Osteoblast (primary cell): Measurements from ENCODE around the gene AHR. TPM values are rescaled to one million over a fixed set of nuclear protein-coding genes. Genes with fewer than 3 reads are reported as not detected.

Source experiments
- DNase-seq: peaks from one replicate; pipeline ENCODE4 v3.0.0; 2011; ENCODE audit warnings: low spot score, mixed read lengths; ENCODE audit not compliant: insufficient read length; ENCODE audit errors: missing footprints
- H2AFZ ChIP-seq: 2 replicates; pipeline ENCODE4 v1.6.0; 2011; ENCODE audit warnings: mild to moderate bottlenecking, low read length
- H3K27ac ChIP-seq: 2 replicates; pipeline ENCODE4 v1.5.1; 2011; ENCODE audit warnings: mild to moderate bottlenecking, low read depth, low read length, moderate library complexity
- H3K27me3 ChIP-seq: 2 replicates; pipeline ENCODE4 v1.6.0; 2012; ENCODE audit warnings: mild to moderate bottlenecking, control low read depth, inconsistent platforms, low read length, moderate library complexity; ENCODE audit not compliant: insufficient read depth
- H3K36me3 ChIP-seq: 2 replicates; pipeline ENCODE4 v1.5.1; 2011; ENCODE audit warnings: mild to moderate bottlenecking, low read length, control low read depth, moderate library complexity; ENCODE audit not compliant: insufficient read depth
- H3K4me1 ChIP-seq: 2 replicates; pipeline ENCODE4 v1.5.1; 2011; ENCODE audit warnings: mild to moderate bottlenecking, low read length, control low read depth, moderate library complexity; ENCODE audit not compliant: insufficient read depth
- H3K4me2 ChIP-seq: 2 replicates; pipeline ENCODE4 v1.6.0; 2011; ENCODE audit warnings: mild to moderate bottlenecking, low read length; ENCODE audit not compliant: insufficient read depth
- H3K4me3 ChIP-seq: fragments of 200-600 bp; sonication (generic); 3 replicates; pipeline ENCODE4 v1.5.1; 2012; ENCODE audit warnings: mild to moderate bottlenecking, low read length, inconsistent platforms; ENCODE audit not compliant: insufficient read depth
- H3K79me2 ChIP-seq: 2 replicates; pipeline ENCODE4 v1.6.0; 2012; ENCODE audit warnings: mild to moderate bottlenecking, low read length, control low read depth, inconsistent platforms; ENCODE audit not compliant: insufficient read depth
- H3K9me3 ChIP-seq: 2 replicates; pipeline ENCODE4 v1.5.1; 2011; ENCODE audit warnings: low read depth, low read length, control low read depth
- H4K20me1 ChIP-seq: 2 replicates; pipeline ENCODE4 v1.6.0; 2012; ENCODE audit warnings: mild to moderate bottlenecking, low read length, control low read depth; ENCODE audit not compliant: insufficient read depth
- CTCF ChIP-seq: IDR thresholded peaks from 2 replicates; pipeline ENCODE4 v1.5.1; 2011; ENCODE audit warnings: mild to moderate bottlenecking, low read depth, low read length, moderate library complexity; ENCODE audit errors: extremely low read depth
- total RNA-seq: library from RNA; depleted of rRNA; stranded (reverse); fragments of >200 nt; gene quantifications from 2 replicates; pipeline ENCODE4 v1.2.3, GENCODE V29; 2012

AHR gene
- total RNA-seq, 1 donor = 313 TPM

DNA sequence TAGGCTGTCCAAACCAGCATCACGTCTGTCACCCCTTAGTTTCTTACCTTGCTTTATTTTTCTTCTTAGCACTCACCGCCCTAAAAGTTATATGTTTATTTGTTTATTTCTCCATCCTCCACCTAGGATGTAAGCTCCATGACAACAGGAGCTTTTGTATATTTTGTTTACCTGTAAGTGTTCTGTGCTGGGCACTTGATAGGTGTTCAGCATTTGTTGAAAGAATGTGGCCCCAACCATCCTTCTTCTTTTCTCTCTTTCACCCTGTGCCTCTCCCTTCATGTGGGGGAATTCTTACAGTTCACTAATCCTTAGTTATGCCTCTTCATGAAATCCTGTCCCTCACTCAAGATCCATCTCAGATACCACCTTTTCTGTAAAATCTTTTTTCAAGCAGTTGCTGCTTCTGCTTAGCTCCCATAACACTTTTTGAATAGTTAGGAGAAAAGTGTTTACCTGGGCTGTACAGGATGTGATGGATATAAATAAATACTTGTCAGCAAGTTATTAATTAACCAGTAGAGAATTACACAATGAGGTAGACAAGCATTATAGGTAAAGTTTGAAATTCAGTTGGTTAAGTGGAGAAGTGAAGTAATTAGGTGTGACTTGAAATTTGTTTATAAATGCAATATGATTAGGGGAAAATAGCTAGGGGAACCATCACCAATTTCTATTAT lies 9.7 kb downstream of the AHR start:
- Histone ChIP-seq H3K27me3 (no peaks in the 10 kb centered on the region), H2AFZ (no peak overlapping the region), H3K4me1 (peaks cover 55% of the 10 kb centered on the region), H4K20me1 (peaks cover 35% of the 10 kb centered on the region), H3K9me3 (no peaks in the 10 kb centered on the region), H3K36me3 (peaks cover 27% of the 10 kb centered on the region), H3K79me2 (peaks cover 98% of the 10 kb centered on the region), H3K27ac (peak overlapping the region; percentile 75), H3K4me2 (peak overlapping the region; percentile 79), H3K4me3 (peak overlapping the region; percentile 2)
- TF ChIP-seq CTCF = no peak
- DNase-seq = no peak

GRCh38 chr7:17311194-17311593 lies 12.7 kb downstream of the AHR start:
- Histone ChIP-seq H3K79me2 (peaks cover 94% of the 10 kb centered on the region), H3K36me3 (peaks cover 37% of the 10 kb centered on the region), H3K27ac (peak overlapping the region; percentile 3), H3K27me3 (no peaks in the 10 kb centered on the region), H2AFZ (no peak overlapping the region), H3K4me3 (no peak overlapping the region), H4K20me1 (peaks cover 22% of the 10 kb centered on the region), H3K9me3 (no peaks in the 10 kb centered on the region), H3K4me1 (peaks cover 47% of the 10 kb centered on the region), H3K4me2 (no peak overlapping the region)
- DNase-seq = no peak
- TF ChIP-seq CTCF = no peak

DNA sequence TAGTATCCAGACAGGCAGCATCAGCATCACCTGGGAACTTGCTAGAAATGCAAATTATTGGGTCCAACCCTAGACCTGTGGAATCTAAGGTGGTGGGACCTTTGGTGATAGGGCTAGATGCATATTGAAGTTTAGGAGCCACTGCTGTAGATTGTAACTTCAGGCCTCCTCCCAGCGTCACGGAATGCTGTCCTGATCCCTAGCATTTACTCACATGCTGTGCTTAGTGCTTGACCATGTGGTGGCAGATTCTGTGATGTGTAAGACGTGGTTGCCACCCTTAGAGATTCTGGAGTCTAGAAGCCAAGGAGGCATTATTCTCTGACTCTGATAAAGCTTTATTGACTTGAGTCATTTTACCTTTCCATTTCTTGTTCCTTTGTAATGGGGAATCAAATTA lies 13.5 kb downstream of the AHR start:
- H3K4me2 ChIP-seq = no peak overlapping the region
- peaks cover 93% of the 10 kb centered on the region for H3K79me2 ChIP-seq
- H3K4me1 ChIP-seq = peaks cover 40% of the 10 kb centered on the region
- no peak overlapping the region for H2AFZ ChIP-seq
- H3K36me3 ChIP-seq = peaks cover 45% of the 10 kb centered on the region
- peaks cover 16% of the 10 kb centered on the region for H4K20me1 ChIP-seq
- DNase-seq = no peak
- H3K4me3 ChIP-seq = no peak overlapping the region
- TF ChIP-seq CTCF = no peak
- H3K27ac ChIP-seq = peak overlapping the region; percentile 43
- H3K27me3 ChIP-seq = no peaks in the 10 kb centered on the region
- no peaks in the 10 kb centered on the region for H3K9me3 ChIP-seq

DNA sequence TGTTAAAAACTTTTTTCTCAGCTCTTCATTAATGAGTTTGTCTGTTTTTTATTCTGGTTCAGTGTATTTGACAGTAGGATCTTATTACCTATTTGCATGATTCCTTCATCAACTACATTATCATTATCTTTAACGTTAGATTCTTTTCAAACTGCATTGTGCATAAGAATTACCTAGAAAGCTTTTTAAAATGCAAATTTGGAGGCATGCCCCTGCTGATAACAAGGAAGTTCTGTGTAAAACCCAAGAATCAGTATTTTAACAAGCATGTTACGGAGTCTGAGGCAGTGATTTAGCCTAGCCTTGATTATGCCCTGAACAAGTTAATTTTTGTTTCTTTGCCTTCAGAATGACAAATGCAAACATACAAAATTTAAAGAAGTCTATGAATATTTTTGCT lies 14.2 kb downstream of the AHR start:
- Histone ChIP-seq H2AFZ (no peak overlapping the region), H3K27me3 (no peaks in the 10 kb centered on the region), H3K4me1 (peaks cover 39% of the 10 kb centered on the region), H3K79me2 (peaks cover 92% of the 10 kb centered on the region), H3K4me3 (no peak overlapping the region), H3K9me3 (no peaks in the 10 kb centered on the region), H3K4me2 (no peak overlapping the region), H3K27ac (no peak overlapping the region), H3K36me3 (peaks cover 48% of the 10 kb centered on the region), H4K20me1 (peaks cover 15% of the 10 kb centered on the region)
- DNase-seq = no peak
- no peak for TF ChIP-seq CTCF
